Endodermal cell (in vitro differentiated cells): ENCODE data around the gene POMGNT1. TPM values are rescaled to one million over a fixed set of nuclear protein-coding genes. Genes with fewer than 3 reads are reported as not detected.

ENCODE experiments used
- DNase-seq: peaks from one replicate; pipeline ENCODE4 v3.0.0-alpha.2; 2017
- H3K27ac ChIP-seq: 2 replicates; pipeline ENCODE4 v1.5.1; 2013; ENCODE audit warnings: mild to moderate bottlenecking, low read depth, low read length, moderate library complexity
- H3K27me3 ChIP-seq: 2 replicates; pipeline ENCODE4 v1.6.1; 2013; ENCODE audit warnings: mild to moderate bottlenecking, low read length, moderate library complexity; ENCODE audit not compliant: insufficient read depth, control insufficient read depth, poor library complexity, severe bottlenecking
- H3K36me3 ChIP-seq: 2 replicates; pipeline ENCODE4 v1.7.0; 2013; ENCODE audit warnings: mild to moderate bottlenecking, low read length, moderate library complexity; ENCODE audit not compliant: control insufficient read depth, insufficient read depth
- H3K4me1 ChIP-seq: one replicate; pipeline ENCODE4 v1.7.0; 2013; ENCODE audit warnings: low read length; ENCODE audit not compliant: control insufficient read depth, insufficient read depth
- H3K4me3 ChIP-seq: 2 replicates; pipeline ENCODE4 v1.5.1; 2013; ENCODE audit warnings: mild to moderate bottlenecking, low read length, moderate library complexity
- H3K9ac ChIP-seq: 2 replicates; pipeline ENCODE4 v1.6.1; 2013; ENCODE audit warnings: mild to moderate bottlenecking, low read length, moderate library complexity; ENCODE audit not compliant: poor library complexity, severe bottlenecking; ENCODE audit errors: extremely low read depth
- H3K9me3 ChIP-seq: 2 replicates; pipeline ENCODE4 v1.6.1; 2013; ENCODE audit warnings: mild to moderate bottlenecking, low read length, moderate library complexity; ENCODE audit not compliant: control insufficient read depth
- H3K27ac Mint-ChIP-seq: 2 replicates; pipeline ENCODE4 v1.8.0; 2020; ENCODE audit warnings: mixed read lengths
- H3K27me3 Mint-ChIP-seq: 2 replicates; pipeline ENCODE4 v1.8.0; 2021; ENCODE audit warnings: mild to moderate bottlenecking, mixed read lengths; ENCODE audit not compliant: insufficient read depth
- H3K36me3 Mint-ChIP-seq: 2 replicates; pipeline ENCODE4 v1.8.0; 2020; ENCODE audit warnings: low read depth, mixed read lengths
- H3K4me1 Mint-ChIP-seq: 2 replicates; pipeline ENCODE4 v1.8.0; 2020; ENCODE audit warnings: mixed read lengths
- H3K4me3 Mint-ChIP-seq: 2 replicates; pipeline ENCODE4 v1.8.0; 2020; ENCODE audit warnings: mild to moderate bottlenecking, moderate library complexity, mixed read lengths
- H3K9me3 Mint-ChIP-seq: 2 replicates; pipeline ENCODE4 v1.8.0; 2020; ENCODE audit warnings: mild to moderate bottlenecking, mixed read lengths
- CTCF ChIP-seq: fragments of 200-600 bp; sonication (generic); conservative IDR thresholded peaks from 2 replicates; pipeline ENCODE4 v1.5.0; 2021; ENCODE audit warnings: antibody characterized with exemption, mild to moderate bottlenecking
- WGBS, 2 experiments: methylation state at CpG; one replicate each; pipeline versions ENCODE4 v1.1.5 to v1.1.7; 2013; ENCODE audit warnings: missing lambda C conversion rate in 2 of 2, mixed read lengths in 1 of 2; ENCODE audit not compliant: insufficient coverage in 1 of 2, insufficient read length in 1 of 2; 5-methylcytosine and 5-hydroxymethylcytosine counted together
- total RNA-seq, 2 donors: library from RNA; stranded (reverse); fragmentation: NEBNext Ultra II Directional in 1 of 2; extraction: Animal tissue kit (Norgen Biotek cat#: 25700) in 1 of 2; gene quantifications; 2 replicates in 1 of 2; 3 replicates in 1 of 2; pipeline ENCODE4 v1.2.1, GENCODE V29; 2021

The POMGNT1 gene
- total RNA-seq, 2 donors from 2014 or later, result 101 TPM

GRCh38 chr1:46215504-46215903 is 17.3 kb upstream of the POMGNT1 start:
- no peak overlapping the region for H3K27ac Mint-ChIP-seq
- Histone ChIP-seq H3K27me3 (no peaks in the 10 kb centered on the region), H3K27ac (no peak overlapping the region), H3K9ac (no peak overlapping the region), H3K4me3 (no peak overlapping the region), H3K4me1 (no peaks in the 10 kb centered on the region), H3K36me3 (no peaks in the 10 kb centered on the region), H3K9me3 (no peaks in the 10 kb centered on the region)
- no peaks in the 10 kb centered on the region for H3K9me3 Mint-ChIP-seq
- no peak for TF ChIP-seq CTCF
- no peak overlapping the region for H3K4me3 Mint-ChIP-seq
- H3K4me1 Mint-ChIP-seq, result peaks cover 11% of the 10 kb centered on the region
- no peak for DNase-seq
- peaks cover 4% of the 10 kb centered on the region for H3K36me3 Mint-ChIP-seq
- no peaks in the 10 kb centered on the region for H3K27me3 Mint-ChIP-seq

DNA sequence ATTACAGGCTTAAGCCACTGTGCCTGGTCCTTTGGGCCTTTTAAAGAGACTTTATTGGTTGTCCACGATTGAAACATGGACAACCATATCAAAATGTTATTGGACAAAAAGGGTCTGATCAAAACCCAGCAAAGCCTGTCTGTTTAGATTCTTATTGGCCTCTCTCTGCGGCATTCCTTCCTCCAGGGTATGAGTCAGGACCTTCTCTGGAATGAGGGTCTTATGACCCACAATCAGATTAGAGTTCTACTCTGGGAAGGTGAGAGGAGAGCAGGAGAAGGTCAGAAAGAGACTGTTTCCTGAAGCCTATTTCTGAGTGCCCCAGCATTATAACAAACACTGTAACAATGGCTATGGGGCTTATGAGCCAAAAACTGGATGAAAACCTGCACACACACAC is 12.8 kb upstream of the POMGNT1 start:
- Mint-ChIP-seq H3K4me1 (no peaks in the 10 kb centered on the region), H3K27ac (no peak overlapping the region), H3K9me3 (no peaks in the 10 kb centered on the region), H3K4me3 (no peak overlapping the region), H3K36me3 (peaks cover 5% of the 10 kb centered on the region), H3K27me3 (no peaks in the 10 kb centered on the region)
- Histone ChIP-seq H3K27me3 (no peaks in the 10 kb centered on the region), H3K9ac (no peak overlapping the region), H3K4me1 (no peaks in the 10 kb centered on the region), H3K4me3 (no peak overlapping the region), H3K27ac (no peak overlapping the region), H3K9me3 (no peaks in the 10 kb centered on the region), H3K36me3 (no peaks in the 10 kb centered on the region)
- 92 to 96% methylated on average over 2 of the region's 2 CpGs for WGBS, 2 experiments
- TF ChIP-seq CTCF, result peak; percentile 28
- DNase-seq, result no peak

GRCh38 chr1:46210561-46210960 is 12.3 kb upstream of the POMGNT1 start:
- H3K9ac ChIP-seq, result no peak overlapping the region
- Mint-ChIP-seq H3K36me3 (peaks cover 5% of the 10 kb centered on the region), H3K27ac (no peak overlapping the region), H3K9me3 (no peaks in the 10 kb centered on the region), H3K4me1 (no peaks in the 10 kb centered on the region), H3K4me3 (no peak overlapping the region), H3K27me3 (no peaks in the 10 kb centered on the region)
- H3K36me3 ChIP-seq, result no peaks in the 10 kb centered on the region
- TF ChIP-seq CTCF, result no peak
- no peak overlapping the region for H3K27ac ChIP-seq
- no peak for DNase-seq
- no peaks in the 10 kb centered on the region for H3K9me3 ChIP-seq
- WGBS, 2 experiments, result 90 to 100% methylated on average over 3 of the region's 3 CpGs
- H3K27me3 ChIP-seq, result no peaks in the 10 kb centered on the region
- no peaks in the 10 kb centered on the region for H3K4me1 ChIP-seq
- H3K4me3 ChIP-seq, result no peak overlapping the region
